NCI-H345 treated with DMSO at 0.1 percent for 48 hours (cell line): ENCODE measurements around the gene ZC3H14.
A peak's percentile ranks its signal among the peaks of the same experiment; 100 is the strongest.

Experiments
- DNase-seq: peaks from one replicate; lab custom pipeline; 2025; ENCODE audit not compliant: unreplicated experiment; lab: John Stamatoyannopoulos, UW

The ZC3H14 gene

DNA sequence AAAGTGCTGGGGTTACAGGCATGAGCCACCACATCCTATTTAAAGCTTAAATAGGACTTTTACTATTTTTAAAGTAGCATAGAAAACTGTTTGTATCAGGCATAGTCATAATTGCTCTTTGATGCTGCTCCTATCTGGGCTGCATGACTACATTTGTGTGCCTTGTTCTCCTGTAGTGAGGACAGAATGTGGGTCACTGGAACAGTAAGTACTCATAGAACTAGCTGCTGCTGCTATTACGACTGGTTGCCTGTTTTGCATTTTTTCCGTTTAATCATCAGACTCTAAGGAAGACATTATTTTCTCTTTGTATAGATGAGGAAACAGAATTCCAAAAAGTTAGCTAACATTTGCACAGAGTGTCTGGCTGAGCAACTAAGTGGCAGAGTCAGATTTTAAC lies 42.8 kb downstream of the ZC3H14 start:
- no peak for DNase-seq

DNA sequence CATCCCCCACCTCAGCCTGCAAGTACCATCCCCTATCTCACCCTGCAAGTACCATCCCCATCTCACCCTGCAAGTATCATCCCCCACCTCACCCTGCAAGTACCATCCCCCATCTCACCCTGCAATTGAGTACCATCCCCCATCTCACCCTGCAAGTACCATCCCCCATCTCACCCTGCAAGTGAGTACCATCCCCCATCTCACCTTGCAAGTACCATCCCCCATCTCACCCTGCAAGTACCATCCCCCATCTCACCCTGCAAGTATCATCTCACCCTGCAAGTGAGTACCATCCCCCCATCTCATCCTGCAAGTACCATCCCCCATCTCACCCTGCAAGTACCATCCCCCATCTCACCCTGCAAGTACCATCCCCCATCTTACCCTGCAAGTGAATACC lies 45.0 kb downstream of the ZC3H14 start:
- no peak for DNase-seq

DNA sequence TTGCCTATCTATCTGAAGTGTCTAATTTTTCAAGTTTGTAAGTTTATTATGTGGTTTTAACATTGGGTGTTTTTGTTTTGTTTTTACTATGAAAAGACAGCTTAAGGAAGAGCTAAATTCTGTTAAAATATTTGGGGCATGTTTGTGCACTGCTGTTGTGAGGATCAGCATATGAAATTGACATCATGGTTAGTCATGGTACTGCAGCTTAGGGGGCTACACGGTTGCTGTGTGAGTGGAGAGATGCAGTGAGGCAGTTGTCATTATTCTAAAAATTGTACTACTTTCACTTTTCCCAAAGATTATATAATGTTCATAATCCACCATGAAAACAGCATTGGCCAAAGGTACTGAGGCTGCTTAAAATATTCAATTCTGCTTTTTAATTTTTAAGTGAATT lies 49.0 kb downstream of the ZC3H14 start:
- no peak for DNase-seq

DNA sequence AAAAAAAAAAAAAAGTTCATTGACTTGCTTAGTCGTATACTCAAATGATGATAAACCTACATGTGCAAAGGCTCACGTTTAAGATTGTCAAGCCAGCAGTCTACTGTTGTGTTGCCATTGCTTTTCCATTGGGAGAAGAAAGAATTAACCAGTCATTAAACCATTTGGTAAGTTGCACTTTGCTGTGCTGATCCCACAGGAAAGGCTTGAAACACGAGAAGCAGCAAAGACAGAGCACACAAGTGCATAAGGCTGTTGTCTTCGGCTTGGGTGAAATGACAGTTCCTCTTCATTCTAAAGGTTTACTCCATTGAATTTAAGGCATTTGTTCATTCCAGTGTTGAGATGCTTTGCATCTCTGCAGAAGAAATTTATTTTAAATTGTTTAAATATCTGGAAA lies 50.1 kb downstream of the ZC3H14 start:
- no peak for DNase-seq

DNA sequence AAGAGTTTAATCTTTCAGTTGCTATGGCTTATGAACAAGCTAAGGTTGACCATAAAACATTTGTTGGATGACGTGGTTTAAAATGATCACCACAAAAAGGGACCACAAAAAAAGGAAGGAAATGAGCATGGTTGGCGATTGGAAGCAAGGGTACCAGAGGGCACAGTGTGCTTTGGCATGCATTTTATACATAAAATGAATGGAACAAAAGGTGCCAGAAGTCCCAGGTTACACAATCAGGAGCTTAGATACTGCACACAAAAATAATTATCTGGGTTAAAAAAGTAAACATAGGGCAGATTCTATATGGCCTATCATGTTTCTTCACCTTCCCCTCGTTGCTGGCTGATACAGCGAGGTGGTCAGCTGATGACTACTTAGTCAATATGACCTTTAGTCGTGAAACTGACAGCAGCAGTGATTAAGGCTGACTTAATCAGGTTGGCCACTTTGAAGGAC lies 50.7 kb downstream of the ZC3H14 start:
- no peak for DNase-seq

DNA sequence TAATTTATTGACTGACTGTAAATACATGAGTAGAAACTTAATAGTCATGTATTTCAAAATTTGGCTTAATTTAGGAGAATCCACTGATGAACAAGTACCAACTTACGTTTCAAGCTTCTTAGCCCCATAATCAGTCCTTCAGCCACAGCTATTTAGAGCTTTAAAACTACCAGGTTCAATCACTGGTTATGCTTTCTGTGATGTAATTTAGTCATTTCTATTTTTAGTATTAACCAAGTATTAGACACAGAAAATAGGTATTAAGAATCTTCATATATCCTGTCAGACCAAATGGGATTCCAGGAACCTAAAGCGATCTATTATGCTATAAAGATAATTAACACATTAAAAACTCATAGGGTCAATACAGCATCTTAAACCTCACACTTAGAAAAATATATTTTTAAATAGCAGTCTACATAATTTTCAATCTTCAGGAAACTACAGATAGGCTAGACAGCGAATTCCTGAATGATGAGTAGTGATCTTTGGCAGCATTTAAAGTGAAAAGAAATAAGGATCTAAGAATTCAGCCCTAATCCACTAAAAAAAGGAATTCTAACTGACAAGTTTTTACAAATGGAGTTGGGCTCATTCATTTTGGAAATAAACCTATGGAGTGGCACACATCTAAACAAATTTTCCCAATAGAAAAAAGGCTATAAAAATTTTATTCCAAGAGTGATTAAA lies 51.5 kb downstream of the ZC3H14 start:
- no peak for DNase-seq

DNA sequence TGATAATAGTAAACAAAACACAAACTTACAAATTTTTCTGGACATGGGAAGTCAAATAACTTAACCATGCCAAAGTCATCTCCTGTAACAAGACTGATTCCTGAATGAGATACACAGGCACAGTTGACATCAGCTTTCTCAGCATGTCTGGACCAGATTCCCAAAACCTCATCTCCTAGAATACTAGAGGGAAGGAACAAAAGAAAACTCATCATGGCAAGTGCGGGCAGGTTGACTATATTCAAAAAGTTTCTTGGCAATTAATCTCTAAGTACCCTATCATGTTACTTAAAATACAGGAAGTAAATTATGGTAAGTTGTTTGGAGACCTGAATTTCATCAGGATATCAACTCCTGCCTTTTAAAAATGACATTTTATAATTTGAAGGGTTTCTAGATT lies 53.9 kb downstream of the ZC3H14 start:
- no peak for DNase-seq

DNA sequence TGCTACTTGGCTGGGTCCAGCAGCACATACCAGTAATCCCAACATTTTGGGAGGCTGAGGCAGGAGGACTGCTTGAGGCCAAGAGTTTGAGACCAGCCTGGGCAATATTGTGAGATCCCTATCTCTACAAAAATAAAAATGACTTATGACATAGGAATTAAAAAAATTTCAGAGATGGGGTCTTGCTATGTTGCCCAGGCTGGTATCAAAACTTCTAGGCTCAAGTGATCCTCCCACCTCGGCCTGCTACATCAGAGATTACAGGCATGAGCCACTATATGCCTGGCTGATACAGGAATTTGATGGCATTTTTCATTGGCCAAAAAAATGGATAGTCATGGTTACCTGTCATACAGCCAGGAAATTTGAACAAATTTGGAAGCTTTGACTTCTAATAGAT lies 54.6 kb downstream of the ZC3H14 start:
- DNase-seq = no peak

DNA sequence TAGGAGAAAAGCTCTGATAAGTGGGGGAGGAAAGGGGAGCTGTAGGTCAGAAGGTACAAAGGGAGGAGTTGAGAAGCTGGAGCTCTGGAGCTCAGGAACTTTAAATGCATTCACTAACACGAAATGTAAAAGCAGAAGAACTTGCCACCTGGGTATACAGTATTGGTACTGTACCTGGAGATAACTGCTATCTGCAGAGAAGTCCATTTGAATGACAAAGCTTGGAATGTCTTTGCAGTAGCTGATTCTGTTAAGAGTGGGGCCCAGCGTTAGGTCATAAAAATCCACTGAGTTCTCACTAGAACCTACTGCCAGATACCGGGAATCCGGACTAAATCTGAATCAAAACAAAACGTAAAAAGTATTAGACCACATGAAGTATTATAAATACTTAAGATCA lies 55.6 kb downstream of the ZC3H14 start:
- DNase-seq = no peak

DNA sequence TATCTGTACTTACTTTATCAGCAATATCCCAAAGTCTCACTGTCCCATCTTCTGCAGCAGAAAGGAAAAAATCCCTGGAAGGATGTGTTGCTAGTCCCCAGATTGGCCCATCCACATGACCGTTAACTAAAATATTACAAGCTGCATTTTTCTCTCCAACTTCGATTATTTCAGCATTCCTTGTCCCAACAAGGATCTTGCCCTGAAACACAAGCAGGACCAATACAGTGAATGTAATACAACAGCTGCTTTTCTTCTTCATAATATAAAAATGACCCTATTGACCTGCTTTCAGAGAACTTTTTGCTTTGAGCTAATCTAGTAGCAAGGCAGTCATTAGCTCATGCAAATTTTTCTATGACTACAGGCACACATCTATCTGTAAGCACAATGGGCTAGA lies 58.3 kb downstream of the ZC3H14 start:
- no peak for DNase-seq

DNA sequence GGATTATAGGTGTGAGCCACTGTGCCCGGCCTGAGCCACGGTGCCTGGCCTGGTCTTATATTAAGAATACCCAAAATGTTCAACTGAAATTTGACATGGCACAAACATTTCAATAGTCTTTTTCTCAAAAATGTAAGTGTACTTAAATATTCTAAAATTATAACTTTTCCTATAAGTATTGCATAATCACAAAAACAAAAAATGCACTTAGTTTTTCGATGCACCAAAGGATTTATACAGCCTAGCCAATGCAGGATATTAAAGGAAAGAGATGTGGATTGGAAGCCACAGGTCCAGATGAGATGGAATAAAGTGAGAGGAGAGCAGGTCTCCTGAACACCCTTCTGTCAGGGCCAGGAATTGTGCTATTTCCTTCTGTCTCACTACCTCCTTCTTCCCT lies 62.8 kb downstream of the ZC3H14 start:
- no peak for DNase-seq

DNA sequence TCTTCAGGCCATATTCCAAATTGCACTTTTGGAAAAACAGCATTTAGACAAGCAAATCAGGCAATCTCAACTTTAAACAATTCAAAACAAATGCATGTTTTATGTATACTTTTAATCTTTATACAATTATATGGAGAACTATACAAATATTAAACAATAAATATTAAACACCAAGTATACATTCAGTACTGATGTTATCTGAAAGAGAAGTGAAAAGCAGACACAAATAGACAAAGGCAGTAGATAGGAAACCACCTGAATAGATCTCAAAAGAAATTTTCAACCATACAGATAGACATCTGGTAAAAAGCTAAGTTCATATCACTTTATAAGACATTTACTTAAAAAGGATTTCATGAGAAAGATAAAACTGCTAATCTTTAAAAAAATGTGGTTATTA lies 65.2 kb downstream of the ZC3H14 start:
- no peak for DNase-seq

DNA sequence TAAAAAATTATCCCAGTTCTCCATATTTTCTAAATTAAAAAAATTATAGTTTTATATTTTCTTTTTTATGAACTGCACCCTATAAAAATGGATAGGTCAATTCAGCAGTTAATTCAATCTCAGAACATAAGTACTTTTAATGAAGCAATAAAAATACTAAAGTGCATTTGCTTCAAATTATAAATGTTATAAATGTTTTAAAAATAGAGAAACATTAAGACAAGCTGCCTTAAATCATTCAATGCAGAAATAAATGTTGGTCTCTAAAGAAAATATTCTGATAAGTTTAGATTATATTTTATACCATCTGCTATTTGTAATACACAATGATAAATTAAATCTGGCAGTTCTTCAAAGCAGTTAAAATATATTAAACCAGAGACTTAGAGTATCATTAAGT lies 65.6 kb downstream of the ZC3H14 start:
- DNase-seq = no peak

DNA sequence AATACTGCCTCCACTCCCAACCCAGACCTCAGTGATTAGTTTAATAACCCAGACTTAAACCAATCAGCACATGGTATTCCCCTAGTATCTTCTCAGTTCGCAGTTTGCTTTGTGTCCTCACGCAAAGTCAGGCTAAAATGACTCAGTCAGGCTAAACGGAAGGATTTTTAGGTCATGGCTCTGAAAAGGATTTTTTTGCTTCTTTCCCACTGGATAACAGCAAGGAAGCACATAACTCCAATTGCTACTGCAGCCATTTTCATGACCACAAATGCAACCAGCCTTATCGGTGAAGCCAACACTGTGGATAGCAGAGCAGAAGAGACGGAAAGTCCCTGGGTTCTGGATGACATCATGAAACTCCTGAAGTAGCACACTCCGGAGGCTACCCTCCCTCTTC lies 67.7 kb downstream of the ZC3H14 start:
- DNase-seq = no peak

DNA sequence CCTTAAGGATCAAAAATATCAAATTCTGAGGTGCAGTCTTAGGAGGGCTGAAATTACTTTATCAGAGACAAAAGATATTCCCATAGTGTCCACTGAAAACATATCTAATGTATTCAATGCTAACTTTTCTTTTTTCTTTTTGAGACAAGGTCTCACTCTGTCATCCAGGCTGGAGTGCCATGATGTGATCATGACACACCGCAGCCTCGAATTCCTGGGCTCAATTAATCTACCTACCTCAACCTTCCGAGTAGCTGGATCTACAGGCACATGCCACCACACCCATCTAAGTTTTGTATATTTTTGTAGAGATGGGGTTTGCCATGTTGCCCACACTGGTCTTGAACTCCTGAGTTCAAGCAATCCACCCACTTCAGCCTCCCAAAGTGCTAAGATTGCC lies 68.3 kb downstream of the ZC3H14 start:
- DNase-seq = no peak

DNA sequence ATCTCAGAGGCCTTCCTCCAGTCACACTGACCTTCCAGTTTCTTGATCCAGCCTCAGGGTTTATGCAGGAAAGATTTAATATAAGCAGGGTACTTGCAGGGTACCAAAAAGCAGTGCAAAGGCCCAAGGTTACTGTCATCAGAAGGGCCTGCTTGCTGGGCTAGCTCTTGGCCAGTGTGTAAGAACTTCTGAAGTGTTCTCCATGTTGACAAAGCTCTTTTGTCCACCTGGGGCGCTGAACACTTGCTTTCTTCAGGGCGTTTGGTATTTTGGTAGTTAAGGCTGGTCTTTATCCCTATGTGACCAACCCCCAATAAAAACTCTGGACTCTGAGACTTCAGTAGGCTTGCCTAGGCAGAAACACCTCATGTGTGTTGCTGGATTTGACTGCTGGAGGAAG lies 69.7 kb downstream of the ZC3H14 start:
- no peak for DNase-seq

DNA sequence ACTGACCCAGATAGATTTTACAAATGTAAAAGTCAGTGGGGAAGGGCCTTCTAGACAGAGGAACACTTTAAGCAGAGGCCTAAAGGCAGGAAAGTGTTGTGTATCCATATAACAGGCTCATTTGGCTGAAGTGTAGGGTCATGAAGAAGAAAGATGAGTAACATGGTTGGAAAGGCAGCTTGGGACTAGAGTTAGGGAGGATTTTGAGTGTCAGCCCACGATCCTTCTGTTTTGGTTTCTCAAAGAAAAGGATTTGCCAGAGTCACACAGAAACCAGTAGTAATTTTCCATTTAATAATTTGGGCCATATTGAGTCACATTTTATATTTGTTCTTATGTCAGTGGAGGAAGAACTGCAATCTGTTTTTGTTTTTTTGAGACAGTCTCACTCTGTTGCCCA lies 76.4 kb downstream of the ZC3H14 start:
- DNase-seq = no peak

DNA sequence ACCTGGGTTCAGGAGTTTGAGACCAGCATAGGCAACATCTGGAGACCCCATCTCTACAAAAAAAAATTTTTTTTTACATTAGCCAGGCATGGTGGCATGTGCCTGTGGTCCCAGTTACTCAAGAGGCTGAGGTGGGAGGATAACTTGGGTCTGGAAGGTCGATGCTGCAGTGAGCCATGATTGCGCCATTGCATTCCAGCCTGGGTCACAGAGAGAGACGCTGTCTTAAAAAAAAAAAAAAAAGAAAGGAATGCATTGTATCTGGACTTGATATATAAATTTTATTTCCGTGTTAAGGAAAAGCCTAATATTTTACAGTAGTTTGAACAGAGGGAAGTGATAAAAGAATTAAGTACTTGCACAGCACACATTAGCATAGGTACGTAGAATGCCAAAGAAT lies 97.2 kb downstream of the ZC3H14 start:
- DNase-seq = no peak

DNA sequence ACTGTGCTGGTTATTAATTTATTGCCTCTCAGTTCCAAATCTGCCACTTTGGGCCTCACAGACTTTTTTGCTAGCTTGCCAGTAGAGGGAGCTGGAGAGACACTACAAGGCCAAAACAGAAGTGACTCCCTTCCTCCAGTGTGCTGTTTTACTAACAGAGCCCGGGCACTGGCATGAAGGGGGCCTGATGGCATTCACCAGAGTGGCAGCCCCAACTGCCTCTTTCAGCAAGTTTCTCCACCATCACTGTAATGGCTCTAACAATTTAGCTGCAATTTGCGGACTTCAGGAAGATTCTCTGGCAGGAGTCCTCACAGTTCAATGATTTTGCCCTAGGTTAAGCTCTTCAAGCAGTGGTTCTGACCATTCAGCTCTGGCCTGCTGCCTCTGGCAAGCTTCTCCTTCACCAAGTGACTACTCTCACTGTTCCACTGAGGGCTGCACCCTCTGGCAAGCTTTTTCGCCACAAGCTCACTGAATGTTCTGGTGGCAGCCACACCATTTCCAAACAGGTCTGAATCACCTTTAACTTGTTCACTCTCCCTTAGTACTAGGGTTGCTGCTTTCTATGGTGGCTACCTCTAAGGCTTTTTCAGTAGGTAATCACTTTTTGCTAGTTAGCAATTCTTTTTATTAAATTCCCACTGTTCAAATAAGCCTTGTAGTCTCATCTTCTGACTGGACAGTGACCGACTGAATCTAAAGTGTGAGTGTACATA lies 104.9 kb downstream of the ZC3H14 start:
- DNase-seq = peak; percentile 69

DNA sequence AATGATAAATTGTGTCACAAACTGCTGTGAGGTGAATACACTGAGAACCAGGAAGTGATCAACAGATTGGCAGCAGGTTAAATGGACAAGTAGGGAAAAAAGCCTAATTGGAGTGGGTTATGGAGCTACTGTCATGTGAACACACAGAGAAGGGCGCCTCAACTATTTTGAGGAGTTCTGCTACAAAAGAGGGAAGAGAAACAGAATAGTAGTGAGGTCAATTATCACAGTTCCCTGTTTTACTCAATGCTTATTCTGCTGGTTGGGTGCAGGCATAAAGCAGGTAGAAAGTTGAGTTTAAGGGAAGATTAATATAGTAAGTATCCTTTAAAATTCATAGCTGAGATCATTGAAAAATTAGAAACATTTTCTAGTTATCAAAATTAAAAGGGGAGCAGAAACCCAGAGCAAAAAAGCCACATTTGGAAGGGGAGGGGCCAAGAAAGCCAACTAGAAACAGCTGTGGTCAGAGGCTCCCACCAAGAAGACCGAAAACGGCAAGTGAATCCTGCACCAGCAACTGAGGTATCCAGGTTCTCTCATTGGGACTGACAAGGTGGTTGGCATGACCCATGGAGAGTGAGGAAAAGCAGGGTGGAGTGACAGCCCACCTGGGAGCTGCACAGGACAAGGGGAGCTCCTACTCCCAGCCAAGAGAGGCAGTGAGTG lies 105.7 kb downstream of the ZC3H14 start:
- no peak for DNase-seq

DNA sequence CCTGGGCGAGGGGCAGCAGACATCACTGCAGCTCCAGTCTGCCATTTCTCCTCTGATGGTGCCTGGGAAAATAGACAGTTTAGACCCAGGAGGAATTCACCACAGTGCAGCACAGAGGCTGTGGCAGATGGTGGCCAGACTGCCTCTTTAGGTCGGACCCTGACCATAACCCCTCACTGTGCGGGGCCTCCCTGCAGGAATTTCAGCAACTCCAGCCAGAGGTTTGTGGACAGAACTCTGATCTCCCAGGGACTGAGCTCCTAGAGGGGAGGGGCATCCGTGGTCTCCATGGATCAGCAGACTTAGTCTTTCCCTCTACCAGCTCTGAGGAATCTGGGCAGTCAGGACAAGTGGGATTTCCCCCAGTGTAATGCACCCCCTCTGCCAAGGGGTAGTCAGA lies 106.5 kb downstream of the ZC3H14 start:
- no peak for DNase-seq
